Calu3 (cell line): Measurements from ENCODE around the gene ABRACL. TPM values are rescaled to one million over a fixed set of nuclear protein-coding genes. Genes with fewer than 3 reads are reported as not detected.

Experiments used
- BruUV-seq: library from RNA; stranded (reverse); fragments of 400-500 nt; replicated peaks from 2 replicates; lab custom pipeline; 2021; lab: Mats Ljungman, UMichigan
- CTCF ChIA-PET: fragments of 300-600 bp; sonication (Branson Sonifier 250); formaldehyde crosslinking; loops from one replicate; lab custom pipeline; 2022; ENCODE audit warnings: antibody characterized with exemption; lab: Charles Lee
- DNase-seq: peaks from one replicate; pipeline ENCODE4 v3.0.0; 2022
- H3K27ac Mint-ChIP-seq: one replicate; pipeline ENCODE4 v1.8.0; 2022; ENCODE audit warnings: mixed read lengths; ENCODE audit not compliant: unreplicated experiment
- H3K27me3 Mint-ChIP-seq: one replicate; pipeline ENCODE4 v1.8.0; 2022; ENCODE audit warnings: mixed read lengths; ENCODE audit not compliant: unreplicated experiment
- H3K36me3 Mint-ChIP-seq: one replicate; pipeline ENCODE4 v1.8.0; 2022; ENCODE audit warnings: mild to moderate bottlenecking, moderate library complexity, mixed read lengths; ENCODE audit not compliant: insufficient read depth, unreplicated experiment
- H3K4me1 Mint-ChIP-seq: one replicate; pipeline ENCODE4 v1.8.0; 2022; ENCODE audit warnings: mild to moderate bottlenecking, low read depth, mixed read lengths; ENCODE audit not compliant: unreplicated experiment
- H3K4me3 Mint-ChIP-seq: one replicate; pipeline ENCODE4 v1.8.0; 2022; ENCODE audit warnings: mild to moderate bottlenecking, low read depth, moderate library complexity, mixed read lengths; ENCODE audit not compliant: unreplicated experiment
- H3K9me3 Mint-ChIP-seq: one replicate; pipeline ENCODE4 v1.8.0; 2022; ENCODE audit warnings: low read depth, mixed read lengths; ENCODE audit not compliant: unreplicated experiment
- intact Hi-C: fragments of 100-400 bp; cut with micrococcal nuclease; formaldehyde crosslinking; loops from one replicate; pipeline ENCODE4 v1.10.0; 2022; ENCODE audit not compliant: unreplicated experiment
- total RNA-seq: library from RNA; stranded (reverse); gene quantifications from 2 replicates; pipeline ENCODE4 v1.2.3, GENCODE V29; 2022
- TF ChIP-seq, protein P1 (sequence below): fragments of 200-600 bp; IDR thresholded peaks from one replicate; pipeline ENCODE4 v1.8.0; 2022; ENCODE audit warnings: antibody characterized with exemption; ENCODE audit not compliant: unreplicated experiment

The ABRACL gene
- total RNA-seq, 1 experiment from 2014 or later = 40.4 TPM

DNA sequence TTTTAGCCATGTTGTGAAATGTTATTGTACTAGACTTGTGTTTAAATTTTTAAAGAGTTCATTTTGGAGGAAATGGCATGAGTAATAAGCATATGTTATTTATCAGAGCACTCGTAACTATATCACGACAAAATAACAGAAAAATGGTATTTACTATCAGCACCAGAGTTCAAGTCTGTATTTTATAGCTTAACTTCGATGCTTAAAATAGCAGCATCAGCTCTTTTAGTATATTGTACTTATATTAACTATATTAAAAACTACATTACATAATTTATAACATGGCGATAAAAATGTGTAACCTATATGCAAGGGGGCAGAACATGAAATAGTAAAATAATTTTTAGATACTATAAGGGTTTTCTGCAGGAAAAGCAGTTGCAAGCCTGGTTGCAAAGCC lies 52.9 kb downstream of the ABRACL start:
- CTCF ChIA-PET = no interaction called here
- no peak overlapping the region for H3K4me3 Mint-ChIP-seq
- H3K36me3 Mint-ChIP-seq = no peaks in the 10 kb centered on the region
- H3K9me3 Mint-ChIP-seq = no peaks in the 10 kb centered on the region
- no peak overlapping the region for H3K27ac Mint-ChIP-seq
- intact Hi-C loops = no loop called here
- DNase-seq = no peak
- H3K27me3 Mint-ChIP-seq = peaks cover 10% of the 10 kb centered on the region
- no peaks in the 10 kb centered on the region for H3K4me1 Mint-ChIP-seq
- BruUV-seq = no TSS peak
- TF ChIP-seq, protein P1, sequence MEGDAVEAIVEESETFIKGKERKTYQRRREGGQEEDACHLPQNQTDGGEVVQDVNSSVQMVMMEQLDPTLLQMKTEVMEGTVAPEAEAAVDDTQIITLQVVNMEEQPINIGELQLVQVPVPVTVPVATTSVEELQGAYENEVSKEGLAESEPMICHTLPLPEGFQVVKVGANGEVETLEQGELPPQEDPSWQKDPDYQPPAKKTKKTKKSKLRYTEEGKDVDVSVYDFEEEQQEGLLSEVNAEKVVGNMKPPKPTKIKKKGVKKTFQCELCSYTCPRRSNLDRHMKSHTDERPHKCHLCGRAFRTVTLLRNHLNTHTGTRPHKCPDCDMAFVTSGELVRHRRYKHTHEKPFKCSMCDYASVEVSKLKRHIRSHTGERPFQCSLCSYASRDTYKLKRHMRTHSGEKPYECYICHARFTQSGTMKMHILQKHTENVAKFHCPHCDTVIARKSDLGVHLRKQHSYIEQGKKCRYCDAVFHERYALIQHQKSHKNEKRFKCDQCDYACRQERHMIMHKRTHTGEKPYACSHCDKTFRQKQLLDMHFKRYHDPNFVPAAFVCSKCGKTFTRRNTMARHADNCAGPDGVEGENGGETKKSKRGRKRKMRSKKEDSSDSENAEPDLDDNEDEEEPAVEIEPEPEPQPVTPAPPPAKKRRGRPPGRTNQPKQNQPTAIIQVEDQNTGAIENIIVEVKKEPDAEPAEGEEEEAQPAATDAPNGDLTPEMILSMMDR = no peak

DNA sequence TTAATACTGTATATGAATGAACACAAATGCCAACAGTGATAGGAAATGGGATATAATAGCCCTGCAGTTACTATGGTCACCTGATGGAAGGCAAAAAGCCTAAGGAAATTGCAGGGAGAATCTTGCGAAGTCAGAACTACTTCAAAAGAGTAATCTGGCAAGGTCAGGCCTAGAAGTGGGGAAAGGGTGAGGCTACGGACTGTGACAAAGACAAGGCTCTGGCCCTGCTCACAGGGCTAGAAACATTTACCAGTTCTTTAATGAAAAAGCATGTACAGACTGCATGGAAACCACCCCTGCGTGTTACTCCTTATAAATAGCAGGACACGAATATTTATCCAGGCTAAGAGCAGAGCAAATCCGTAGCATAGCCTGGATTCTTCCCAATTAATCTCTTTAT lies 53.8 kb downstream of the ABRACL start:
- H3K9me3 Mint-ChIP-seq = peaks cover 2% of the 10 kb centered on the region
- TF ChIP-seq, protein P1 = no peak
- intact Hi-C loops = no loop called here
- no peak overlapping the region for H3K27ac Mint-ChIP-seq
- no peak for DNase-seq
- H3K27me3 Mint-ChIP-seq = peaks cover 19% of the 10 kb centered on the region
- H3K36me3 Mint-ChIP-seq = no peaks in the 10 kb centered on the region
- no TSS peak for BruUV-seq
- no peak overlapping the region for H3K4me3 Mint-ChIP-seq
- CTCF ChIA-PET = no interaction called here
- H3K4me1 Mint-ChIP-seq = no peaks in the 10 kb centered on the region

DNA sequence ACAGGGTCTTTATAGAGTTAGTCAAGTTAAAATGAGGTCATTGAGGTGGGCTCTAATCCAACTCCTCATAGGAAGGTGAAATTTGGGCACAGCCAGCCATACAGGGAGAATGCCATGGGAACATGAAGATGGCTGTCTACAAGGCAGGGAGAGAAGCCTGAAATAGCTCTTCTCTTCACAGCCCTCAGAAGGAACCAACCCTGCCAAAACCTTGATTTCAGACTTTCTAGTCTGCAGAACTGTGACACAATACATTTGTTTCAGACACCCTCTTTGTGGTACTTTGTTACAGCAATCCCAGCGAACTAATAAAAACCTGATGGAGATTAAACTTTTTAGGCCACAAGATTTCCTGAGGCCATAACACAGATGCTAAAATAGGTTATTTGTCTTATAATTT lies 63.3 kb downstream of the ABRACL start:
- Mint-ChIP-seq H3K4me3 (no peak overlapping the region), H3K36me3 (no peaks in the 10 kb centered on the region), H3K27ac (no peak overlapping the region), H3K27me3 (peaks cover 24% of the 10 kb centered on the region), H3K4me1 (no peaks in the 10 kb centered on the region), H3K9me3 (peaks cover 5% of the 10 kb centered on the region)
- no TSS peak for BruUV-seq
- CTCF ChIA-PET = no interaction called here
- intact Hi-C loops = no loop called here
- TF ChIP-seq, protein P1 = no peak
- DNase-seq = no peak

Other genes with a start within 250 kb of the ABRACL start
- gene ECT2L, start 232.7 kb upstream of the ABRACL start, total RNA-seq = not detected in 2 replicates
- 24.1 and 29.5 TPM in 2 replicates for gene REPS1, start 40.5 kb upstream of the ABRACL start, total RNA-seq
- 7.1 and 7.5 TPM in 2 replicates for gene HECA, start 106.3 kb downstream of the ABRACL start, total RNA-seq